IPS DF 4.7 (cell line): ENCODE results near the gene ESR1.
"Not testable (repeated sequence)": the region's sequence is repeated elsewhere in the genome, so short reads cannot be mapped to it uniquely, and the experiment has no call there.

ENCODE experiments used
- DNase-seq: peaks from one replicate; pipeline ENCODE4 v3.0.0-alpha.2; 2013; ENCODE audit warnings: low spot score; ENCODE audit errors: extremely low read depth

The ESR1 gene

GRCh38 chr6:152124429-152125074 lies 317.1 kb downstream of the ESR1 start:
- peak; percentile 9 for DNase-seq

GRCh38 chr6:152127432-152128165 lies 320.1 kb downstream of the ESR1 start:
- DNase-seq = no peak

GRCh38 chr6:152129691-152130151 lies 322.2 kb downstream of the ESR1 start:
- DNase-seq = no peak

GRCh38 chr6:152130441-152130840 lies 323.0 kb downstream of the ESR1 start:
- no peak for DNase-seq

GRCh38 chr6:152135755-152136448 lies 328.4 kb downstream of the ESR1 start:
- no peak for DNase-seq

GRCh38 chr6:152136449-152136825 lies 329.0 kb downstream of the ESR1 start:
- DNase-seq = no peak

GRCh38 chr6:152138344-152138743 lies 330.9 kb downstream of the ESR1 start:
- DNase-seq = not testable (repeated sequence)

GRCh38 chr6:152142105-152142504 lies 334.6 kb downstream of the ESR1 start:
- no peak for DNase-seq

GRCh38 chr6:152143359-152143758 lies 335.9 kb downstream of the ESR1 start:
- DNase-seq = no peak

- DNase-seq = no peak
Measured at GRCh38 chr6:152146385-152146784, 338.9 kb downstream of the ESR1 start.

GRCh38 chr6:152147269-152147668 lies 339.8 kb downstream of the ESR1 start:
- DNase-seq = no peak

- DNase-seq = no peak
Measured at GRCh38 chr6:152148412-152148811, 340.9 kb downstream of the ESR1 start.

- no peak for DNase-seq
Measured at GRCh38 chr6:152150196-152150595, 342.7 kb downstream of the ESR1 start.

GRCh38 chr6:152151920-152152319 lies 344.4 kb downstream of the ESR1 start:
- DNase-seq = no peak

- no peak for DNase-seq
Measured at GRCh38 chr6:152154559-152155356, 347.3 kb downstream of the ESR1 start.

GRCh38 chr6:152155792-152156191 lies 348.3 kb downstream of the ESR1 start:
- no peak for DNase-seq

- DNase-seq = no peak
Measured at GRCh38 chr6:152160346-152160745, 352.9 kb downstream of the ESR1 start.

GRCh38 chr6:152161501-152161900 lies 354.0 kb downstream of the ESR1 start:
- DNase-seq = no peak

GRCh38 chr6:152164957-152165356 lies 357.5 kb downstream of the ESR1 start:
- DNase-seq = no peak

- no peak for DNase-seq
Measured at GRCh38 chr6:152166497-152166896, 359.0 kb downstream of the ESR1 start.

- no peak for DNase-seq
Measured at GRCh38 chr6:152166897-152167296, 359.4 kb downstream of the ESR1 start.
